ENCODE results near the gene MBLAC1.
"Not testable (repeated sequence)": the region's sequence is repeated elsewhere in the genome, so short reads cannot be mapped to it uniquely, and the experiment has no call there.

The MBLAC1 gene

GRCh38 chr7:100124301-100125230 is 2.2 kb upstream of the MBLAC1 start:
- no peak for DNase-seq

- DNase-seq = no peak
These were observed 382 bp upstream of the MBLAC1 start for GRCh38 chr7:100126239-100126930.

- no peak for DNase-seq
These were observed 1.3 kb downstream of the MBLAC1 start for GRCh38 chr7:100127866-100128636.

GRCh38 chr7:100128637-100128963 is 1.8 kb downstream of the MBLAC1 start:
- DNase-seq = no peak

GRCh38 chr7:100130220-100130607 is 3.4 kb downstream of the MBLAC1 start:
- DNase-seq = not testable (repeated sequence)

- peak; percentile 56 for DNase-seq
These were observed 4.1 kb downstream of the MBLAC1 start for GRCh38 chr7:100130608-100131453.

GRCh38 chr7:100132126-100132525 is 5.4 kb downstream of the MBLAC1 start:
- DNase-seq = no peak

- DNase-seq = peak; percentile 27
These were observed 6.0 kb downstream of the MBLAC1 start for GRCh38 chr7:100132697-100133151.

GRCh38 chr7:100137851-100138760 is 11.3 kb downstream of the MBLAC1 start:
- peak; percentile 72 for DNase-seq

GRCh38 chr7:100141555-100141949 is 14.8 kb downstream of the MBLAC1 start:
- DNase-seq = no peak

GRCh38 chr7:100142461-100142860 is 15.7 kb downstream of the MBLAC1 start:
- no peak for DNase-seq

GRCh38 chr7:100146350-100146749 is 19.6 kb downstream of the MBLAC1 start:
- not testable (repeated sequence) for DNase-seq

GRCh38 chr7:100147278-100147677 is 20.5 kb downstream of the MBLAC1 start:
- no peak for DNase-seq

- DNase-seq = no peak
These were observed 21.4 kb downstream of the MBLAC1 start for GRCh38 chr7:100148225-100148558.

- peak; percentile 99 for DNase-seq
These were observed 22.0 kb downstream of the MBLAC1 start, which contains the start of gene LAMTOR4 for GRCh38 chr7:100148559-100149328. Gene LAMTOR4 (plus strand): TSS chr7:100148918. CDS start chr7:100148973, 55 bp downstream.

- no peak for DNase-seq
These were observed 25.6 kb downstream of the MBLAC1 start for GRCh38 chr7:100152404-100152803.

GRCh38 chr7:100152937-100153666 is 26.3 kb downstream of the MBLAC1 start:
- no peak for DNase-seq

- no peak for DNase-seq
These were observed 27.2 kb downstream of the MBLAC1 start for GRCh38 chr7:100153708-100154535.

Measured in DMS153 (cell line).